HFF-Myc (cell line): ENCODE measurements around the gene KATNB1.

Experiments
- DNase-seq: peaks from one replicate; pipeline ENCODE4 v3.0.0-alpha.2; 2011; ENCODE audit warnings: low read depth; ENCODE audit errors: extremely low read depth
- H3K4me3 ChIP-seq: replicated peaks from 2 replicates; pipeline ENCODE4 v1.5.1; 2011; ENCODE audit warnings: low read depth, mild to moderate bottlenecking, control low read depth, low read length
- CTCF ChIP-seq: IDR thresholded peaks from 2 replicates; pipeline ENCODE4 v1.5.1; 2012; ENCODE audit warnings: mild to moderate bottlenecking, low read depth, low read length, control low read depth; ENCODE audit errors: missing control alignments

Gene KATNB1

GRCh38 chr16:57690782-57691471 is 44.6 kb upstream of the KATNB1 start:
- no peak for TF ChIP-seq CTCF
- H3K4me3 ChIP-seq, result no peak overlapping the region
- no peak for DNase-seq

- H3K4me3 ChIP-seq, result no peak overlapping the region
- no peak for DNase-seq
- TF ChIP-seq CTCF, result no peak
Observed at GRCh38 chr16:57692636-57693035, 42.9 kb upstream of the KATNB1 start.

GRCh38 chr16:57693550-57693949 is 42.0 kb upstream of the KATNB1 start:
- H3K4me3 ChIP-seq, result no peak overlapping the region
- TF ChIP-seq CTCF, result no peak
- no peak for DNase-seq

GRCh38 chr16:57694231-57694724 is 41.3 kb upstream of the KATNB1 start:
- no peak for DNase-seq
- H3K4me3 ChIP-seq, result no peak overlapping the region
- no peak for TF ChIP-seq CTCF

- no peak for DNase-seq
- no peak within 1 kb of the TSS for H3K4me3 ChIP-seq
- no peak for TF ChIP-seq CTCF
Observed at GRCh38 chr16:57694725-57695679, 40.6 kb upstream of the KATNB1 start, which contains the start of gene DRC7. Gene DRC7, plus strand, starts transcription at chr16:57694806. Its CDS starts 3,144 bp downstream, at chr16:57697950.

GRCh38 chr16:57695680-57696069 is 39.9 kb upstream of the KATNB1 start:
- DNase-seq, result no peak
- H3K4me3 ChIP-seq, result no peak overlapping the region
- no peak for TF ChIP-seq CTCF
